IPS-18c (cell line): ENCODE results near the gene SYT10.
"Not testable (repeated sequence)": the region's sequence is repeated elsewhere in the genome, so short reads cannot be mapped to it uniquely, and the experiment has no call there.

Experiments used
- H3K4me3 ChIP-seq: 2 replicates; pipeline ENCODE4 v1.7.0; 2013; ENCODE audit warnings: low read depth, mild to moderate bottlenecking, low read length, moderate library complexity; ENCODE audit not compliant: insufficient read depth
- H3K9me3 ChIP-seq: one replicate; pipeline ENCODE4 v1.6.1; 2013; ENCODE audit warnings: mild to moderate bottlenecking, low read length, moderate library complexity; ENCODE audit not compliant: control insufficient read depth, insufficient read depth

Gene SYT10

DNA sequence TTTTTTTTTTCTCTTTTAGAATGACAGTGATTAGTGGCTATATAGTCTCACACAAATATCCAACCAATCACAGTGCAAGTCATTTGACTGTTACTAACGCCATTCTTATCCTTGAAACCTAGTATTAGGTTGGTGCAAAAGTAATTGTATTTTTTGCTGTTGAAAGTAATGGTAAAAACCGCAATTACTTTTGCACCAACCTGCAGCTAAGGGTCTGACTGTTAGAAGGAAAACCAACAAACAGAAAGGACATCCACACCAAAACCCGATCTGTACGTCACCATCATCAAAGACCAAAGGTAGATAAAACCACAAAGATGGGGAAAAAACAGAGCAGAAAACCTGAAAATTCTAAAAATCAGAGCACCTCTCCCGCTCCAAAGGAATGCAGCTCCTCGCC is 27.2 kb downstream of the SYT10 start:
- not testable (repeated sequence) for H3K4me3 ChIP-seq, H3K9me3 ChIP-seq

DNA sequence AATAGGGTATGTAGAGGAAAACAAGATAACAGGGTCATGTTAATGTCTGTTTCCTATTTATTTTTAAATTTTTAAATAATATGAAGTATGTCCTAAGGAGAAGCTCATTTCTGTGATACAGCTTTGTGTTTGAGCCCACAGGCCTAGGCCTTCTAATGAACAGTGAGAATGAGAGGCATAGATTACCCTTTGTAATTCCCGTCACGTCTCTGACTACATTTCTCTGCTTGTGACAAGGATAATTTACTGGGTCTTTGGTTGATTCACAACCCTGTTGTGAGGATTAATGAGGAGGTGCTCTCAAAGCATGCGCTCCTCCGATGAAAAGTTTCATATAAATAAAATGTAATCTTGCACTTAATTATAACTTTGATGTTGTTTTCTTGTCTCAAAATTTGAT is 56.1 kb downstream of the SYT10 start:
- H3K4me3 ChIP-seq, result no peak overlapping the region
- no peaks in the 10 kb centered on the region for H3K9me3 ChIP-seq

DNA sequence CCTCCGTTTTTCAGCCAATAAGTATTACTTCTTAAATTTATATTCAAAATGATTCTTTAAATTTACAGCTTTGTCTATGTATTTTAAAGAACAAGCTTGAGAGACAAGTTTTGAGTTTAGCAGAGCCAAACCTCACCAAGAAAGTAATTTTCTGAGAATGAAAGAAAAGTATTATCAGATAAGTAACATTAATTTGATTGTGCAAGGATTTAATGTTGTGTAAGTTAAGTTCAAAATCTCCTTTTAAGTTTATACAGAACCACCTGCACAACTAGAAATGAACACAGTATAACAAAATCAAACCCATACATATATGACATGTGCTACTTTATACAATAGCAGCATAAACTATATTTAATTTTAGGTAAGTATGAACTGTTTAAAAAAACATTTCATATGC is 63.5 kb downstream of the SYT10 start:
- Histone ChIP-seq H3K4me3 (no peak overlapping the region), H3K9me3 (no peaks in the 10 kb centered on the region)

DNA sequence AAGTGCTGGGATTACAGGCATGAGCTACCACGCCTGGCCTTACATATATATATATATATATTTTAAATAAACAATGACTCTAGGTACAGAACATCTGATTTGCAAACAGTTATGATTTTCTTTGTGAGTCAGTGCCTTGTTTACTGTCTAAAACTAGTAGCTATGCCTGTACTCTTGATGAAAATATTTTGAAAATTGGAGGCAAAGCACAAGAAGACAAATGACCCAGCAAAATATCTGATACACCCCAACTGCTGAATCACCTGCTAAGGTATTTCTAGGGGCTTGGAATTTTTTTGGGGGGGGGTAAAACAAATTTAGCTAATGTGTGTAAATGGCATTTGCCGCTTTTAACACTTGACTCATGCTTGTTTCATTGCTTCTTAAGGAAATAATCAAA is 69.3 kb downstream of the SYT10 start:
- no peaks in the 10 kb centered on the region for H3K9me3 ChIP-seq
- H3K4me3 ChIP-seq, result no peak overlapping the region

DNA sequence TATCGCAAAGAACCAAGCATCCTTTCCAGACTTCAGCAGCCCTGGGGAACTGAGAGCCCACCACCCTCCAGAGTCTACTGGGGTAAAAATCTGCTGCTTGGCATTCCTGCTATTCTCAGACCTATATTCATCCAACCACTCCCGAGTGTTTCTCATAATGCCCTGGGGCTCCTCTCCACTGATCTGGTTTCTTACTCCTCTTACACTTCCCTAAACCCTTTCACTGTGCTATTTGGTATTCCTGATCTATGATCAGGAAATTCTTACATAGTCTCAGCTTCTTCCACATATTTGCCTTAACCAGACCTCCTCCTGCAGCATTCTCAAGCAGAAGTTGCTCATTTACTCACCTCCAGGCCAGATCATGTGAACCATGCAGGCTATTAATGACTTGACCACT is 82.4 kb downstream of the SYT10 start:
- Histone ChIP-seq H3K9me3 (no peaks in the 10 kb centered on the region), H3K4me3 (no peak overlapping the region)

DNA sequence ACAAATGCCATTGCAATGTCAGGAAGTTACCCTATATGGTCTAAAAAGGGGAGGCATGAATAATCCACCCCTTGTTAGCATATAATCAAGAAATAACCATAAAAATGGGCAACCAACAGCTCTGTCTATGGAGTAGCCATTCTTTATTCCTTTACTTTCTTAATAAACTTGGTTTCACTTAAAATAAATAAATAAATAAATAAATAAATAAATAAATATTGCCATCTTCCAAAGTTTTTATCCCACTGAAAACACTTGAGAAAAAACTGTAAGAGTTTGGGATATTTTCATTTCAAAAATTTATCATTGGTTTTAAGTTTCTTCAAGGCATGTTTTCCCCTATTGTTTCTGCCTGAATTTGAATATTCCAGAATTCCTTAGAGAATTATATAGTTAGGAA is 89.8 kb downstream of the SYT10 start:
- Histone ChIP-seq H3K4me3 (no peak overlapping the region), H3K9me3 (no peaks in the 10 kb centered on the region)

DNA sequence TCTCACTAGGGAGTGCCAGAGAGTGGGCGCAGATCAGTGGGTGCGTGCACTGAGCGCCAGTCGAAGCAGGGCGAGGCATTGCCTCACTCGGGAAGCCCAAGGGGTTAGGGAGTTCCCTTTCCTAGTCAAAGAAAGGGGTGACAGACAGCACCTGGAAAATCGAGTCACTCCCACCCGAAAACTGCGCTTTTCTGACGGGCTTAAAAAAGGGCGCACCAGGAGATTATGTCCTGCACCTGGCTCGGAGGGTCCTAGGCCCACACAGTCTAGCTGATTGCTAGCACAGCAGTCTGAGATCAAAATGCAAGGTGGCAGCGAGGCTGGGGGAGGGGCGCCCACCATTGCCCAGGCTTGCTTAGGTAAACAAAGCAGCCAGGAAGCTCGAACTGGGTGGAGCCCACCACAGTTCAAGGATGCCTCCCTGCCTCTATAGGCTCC is 107.6 kb downstream of the SYT10 start:
- not testable (repeated sequence) for H3K4me3 ChIP-seq, H3K9me3 ChIP-seq

DNA sequence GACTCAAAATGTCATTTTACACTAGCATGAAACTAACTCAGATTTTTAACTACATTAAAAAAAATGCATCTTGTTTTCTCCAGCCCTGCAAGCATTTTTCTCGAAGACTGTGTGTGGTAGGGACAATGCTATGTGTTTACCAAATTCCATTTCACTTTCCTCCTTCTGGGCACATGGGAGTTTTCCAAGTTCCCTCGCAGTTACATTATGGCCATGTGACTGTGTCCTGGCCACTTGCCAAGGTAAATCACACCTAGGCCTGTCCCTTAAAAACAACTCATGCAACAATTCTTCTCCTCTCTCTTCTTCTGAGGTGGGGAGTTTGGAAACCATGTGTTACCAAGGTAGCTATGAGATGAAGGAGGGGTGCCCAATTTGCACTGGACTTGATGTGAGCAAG is 108.7 kb downstream of the SYT10 start:
- H3K4me3 ChIP-seq, result no peak overlapping the region
- H3K9me3 ChIP-seq, result no peaks in the 10 kb centered on the region
